Stimulated activated naive CD8-positive, alpha-beta T cell treated with anti-CD3 and anti-CD28 coated beads, Interleukin-15, amount 100 ng/mL, for 72 hours (primary cell): ENCODE results near the gene WDCP.

Experiments used
- ATAC-seq: fragments of 150-1000 bp; cut with Tn5 transposase; 2 replicates; pipeline ENCODE4 v1.10.0; 2021; ENCODE audit warnings: mild to moderate bottlenecking, moderate library complexity
- DNase-seq, 2 donors: peaks; one replicate each; pipeline ENCODE4 v3.0.0; 2021 to 2022
- H3K27ac Mint-ChIP-seq, 2 donors: one replicate each; pipeline ENCODE4 v1.8.0; 2022; ENCODE audit warnings: mild to moderate bottlenecking in 2 of 2, mixed read lengths in 2 of 2, moderate library complexity in 2 of 2
- H3K27me3 Mint-ChIP-seq: one replicate; pipeline ENCODE4 v1.8.0; 2022; ENCODE audit warnings: mixed read lengths
- H3K4me1 Mint-ChIP-seq: one replicate; pipeline ENCODE4 v1.8.0; 2022; ENCODE audit warnings: mild to moderate bottlenecking, mixed read lengths
- H3K4me3 Mint-ChIP-seq, 2 donors: one replicate each; pipeline ENCODE4 v1.8.0; 2022; ENCODE audit warnings: mild to moderate bottlenecking in 2 of 2, mixed read lengths in 2 of 2, moderate library complexity in 1 of 2
- H3K9me3 Mint-ChIP-seq, 2 donors: one replicate each; pipeline ENCODE4 v1.8.0; 2022; ENCODE audit warnings: mixed read lengths in 2 of 2

WDCP gene

DNA sequence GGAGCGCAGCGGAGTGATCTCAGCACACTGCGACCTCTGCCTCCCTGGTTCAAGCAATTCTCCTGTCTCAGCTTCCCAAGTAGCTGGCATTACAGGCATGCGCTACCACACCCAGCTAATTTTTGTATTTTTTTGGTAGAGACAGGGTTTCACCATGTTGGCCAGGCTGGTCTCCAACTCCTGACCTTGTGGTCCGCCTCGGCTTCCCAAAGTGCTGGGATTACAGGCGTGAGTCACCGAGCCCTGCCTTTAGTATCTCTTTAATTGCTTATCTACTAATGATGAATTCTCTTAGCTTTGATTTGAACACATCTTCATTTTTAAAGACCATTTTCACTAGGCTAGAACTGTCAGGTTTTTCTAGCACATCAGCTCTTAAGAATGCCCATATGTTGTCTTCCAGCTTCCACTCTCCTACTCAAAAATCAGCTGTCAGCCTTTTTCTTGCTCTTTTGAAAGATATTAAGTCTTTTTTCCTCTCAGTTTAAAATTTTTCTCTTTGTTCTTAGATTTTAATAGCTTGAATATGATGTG lies 53.4 kb downstream of the WDCP start:
- H3K9me3 Mint-ChIP-seq, result no peaks in the 10 kb centered on the region
- no peak overlapping the region for H3K27ac Mint-ChIP-seq
- no peak for ATAC-seq
- no peaks in the 10 kb centered on the region for H3K27me3 Mint-ChIP-seq
- H3K4me1 Mint-ChIP-seq, result no peaks in the 10 kb centered on the region
- H3K4me3 Mint-ChIP-seq, result no peak overlapping the region
- no peak for DNase-seq

DNA sequence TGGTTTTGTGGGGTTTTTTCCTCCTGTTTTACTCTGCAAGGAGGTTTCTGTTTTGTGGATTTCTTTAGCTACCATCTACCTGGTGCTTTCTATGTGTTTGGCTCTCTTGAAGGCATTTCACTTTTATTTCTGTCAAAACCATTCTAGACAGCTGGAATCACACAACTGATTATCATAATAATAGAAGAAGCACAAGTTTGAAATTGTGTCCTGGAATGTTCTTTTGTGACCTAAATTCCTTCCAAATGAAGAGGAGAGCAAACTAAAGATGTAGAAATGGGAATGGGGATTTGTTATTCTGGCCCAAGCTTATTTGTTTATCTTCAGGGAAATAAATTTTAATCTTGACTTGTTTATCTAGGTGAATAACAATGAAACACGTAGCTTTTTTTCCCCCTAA lies 54.3 kb downstream of the WDCP start:
- no peak for ATAC-seq
- no peaks in the 10 kb centered on the region for H3K27me3 Mint-ChIP-seq
- no peak overlapping the region for H3K4me3 Mint-ChIP-seq

DNA sequence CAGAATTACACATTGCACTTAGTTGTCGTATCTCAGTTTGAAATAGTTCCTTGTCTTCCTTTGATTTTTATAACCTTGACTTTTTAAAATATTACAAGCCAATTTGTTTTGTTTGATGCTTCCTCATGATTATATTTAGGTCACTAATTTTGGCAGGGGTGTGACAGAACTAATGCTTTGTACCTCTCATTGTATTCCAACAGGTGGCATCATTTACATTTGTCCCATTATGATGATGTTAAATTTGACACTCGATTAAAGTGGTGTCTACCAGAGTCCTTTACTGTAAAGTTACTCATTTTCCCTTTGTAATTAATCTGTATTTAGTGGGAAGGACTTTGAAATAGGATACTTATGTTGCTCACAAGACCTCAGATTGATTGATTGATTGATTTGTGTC lies 58.8 kb downstream of the WDCP start:
- ATAC-seq (peak; percentile 55), DNase-seq (no peak)
- H3K27me3 Mint-ChIP-seq, result no peaks in the 10 kb centered on the region
- H3K4me1 Mint-ChIP-seq, result no peaks in the 10 kb centered on the region
- no peaks in the 10 kb centered on the region for H3K9me3 Mint-ChIP-seq
- no peak overlapping the region for H3K4me3 Mint-ChIP-seq
- H3K27ac Mint-ChIP-seq, result no peak overlapping the region

More for the DNA sequence above, 54.3 kb downstream of the WDCP start:
- Mint-ChIP-seq H3K9me3 (no peaks in the 10 kb centered on the region), H3K27ac (no peak overlapping the region), H3K4me1 (no peaks in the 10 kb centered on the region)
- DNase-seq, result no peak
